Osteoblast (primary cell): ENCODE measurements around the gene SLC13A5. TPM values are rescaled to one million over a fixed set of nuclear protein-coding genes. Genes with fewer than 3 reads are reported as not detected.

Source experiments
- DNase-seq: peaks from one replicate; pipeline ENCODE4 v3.0.0; 2011; ENCODE audit warnings: low spot score, mixed read lengths; ENCODE audit not compliant: insufficient read length; ENCODE audit errors: missing footprints
- H2AFZ ChIP-seq: 2 replicates; pipeline ENCODE4 v1.6.0; 2011; ENCODE audit warnings: mild to moderate bottlenecking, low read length
- H3K27ac ChIP-seq: 2 replicates; pipeline ENCODE4 v1.5.1; 2011; ENCODE audit warnings: mild to moderate bottlenecking, low read depth, low read length, moderate library complexity
- H3K27me3 ChIP-seq: 2 replicates; pipeline ENCODE4 v1.6.0; 2012; ENCODE audit warnings: mild to moderate bottlenecking, control low read depth, inconsistent platforms, low read length, moderate library complexity; ENCODE audit not compliant: insufficient read depth
- H3K36me3 ChIP-seq: 2 replicates; pipeline ENCODE4 v1.5.1; 2011; ENCODE audit warnings: mild to moderate bottlenecking, low read length, control low read depth, moderate library complexity; ENCODE audit not compliant: insufficient read depth
- H3K4me1 ChIP-seq: 2 replicates; pipeline ENCODE4 v1.5.1; 2011; ENCODE audit warnings: mild to moderate bottlenecking, low read length, control low read depth, moderate library complexity; ENCODE audit not compliant: insufficient read depth
- H3K4me2 ChIP-seq: 2 replicates; pipeline ENCODE4 v1.6.0; 2011; ENCODE audit warnings: mild to moderate bottlenecking, low read length; ENCODE audit not compliant: insufficient read depth
- H3K4me3 ChIP-seq: fragments of 200-600 bp; sonication (generic); 3 replicates; pipeline ENCODE4 v1.5.1; 2012; ENCODE audit warnings: mild to moderate bottlenecking, low read length, inconsistent platforms; ENCODE audit not compliant: insufficient read depth
- H3K79me2 ChIP-seq: 2 replicates; pipeline ENCODE4 v1.6.0; 2012; ENCODE audit warnings: mild to moderate bottlenecking, low read length, control low read depth, inconsistent platforms; ENCODE audit not compliant: insufficient read depth
- H3K9me3 ChIP-seq: 2 replicates; pipeline ENCODE4 v1.5.1; 2011; ENCODE audit warnings: low read depth, low read length, control low read depth
- H4K20me1 ChIP-seq: 2 replicates; pipeline ENCODE4 v1.6.0; 2012; ENCODE audit warnings: mild to moderate bottlenecking, low read length, control low read depth; ENCODE audit not compliant: insufficient read depth
- total RNA-seq: library from RNA; depleted of rRNA; stranded (reverse); fragments of >200 nt; gene quantifications from 2 replicates; pipeline ENCODE4 v1.2.3, GENCODE V29; 2012
- TF ChIP-seq, protein P1 (sequence below): IDR thresholded peaks from 2 replicates; pipeline ENCODE4 v1.5.1; 2011; ENCODE audit warnings: mild to moderate bottlenecking, low read depth, low read length, moderate library complexity; ENCODE audit errors: extremely low read depth

Gene SLC13A5
- total RNA-seq, 1 donor, result not detected

DNA sequence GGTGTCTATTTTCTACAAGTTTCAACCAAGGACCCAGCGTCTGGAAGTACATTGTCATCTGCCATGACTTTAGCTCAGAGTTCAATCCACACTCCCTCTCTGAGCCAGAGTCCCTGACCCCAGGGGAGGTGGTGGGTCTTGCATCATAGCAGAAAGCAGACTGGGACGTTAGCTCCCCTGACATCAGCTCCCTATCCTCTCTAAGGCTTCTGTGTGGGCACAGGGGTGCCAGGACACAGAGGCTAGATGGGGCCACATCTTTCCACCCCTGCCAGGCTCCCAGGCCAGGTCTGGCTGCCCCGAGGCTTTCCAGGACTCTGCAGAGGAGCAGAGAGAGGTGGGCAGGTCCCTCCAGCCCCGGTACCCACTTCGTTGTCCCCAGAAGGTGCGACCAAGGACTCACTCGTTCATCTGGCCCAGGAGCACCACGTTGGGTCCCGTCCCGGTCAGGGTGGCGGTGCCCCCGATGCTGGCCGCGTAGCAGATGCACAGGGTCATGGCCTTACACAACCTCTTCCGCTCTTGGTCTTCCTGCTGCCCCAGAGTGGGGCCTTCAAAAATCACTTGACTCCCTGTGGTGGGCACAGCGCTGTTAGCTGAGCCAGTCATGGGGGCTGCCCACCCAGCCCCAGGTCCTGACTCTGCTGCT is 10.5 kb downstream of the SLC13A5 start:
- TF ChIP-seq, protein P1, sequence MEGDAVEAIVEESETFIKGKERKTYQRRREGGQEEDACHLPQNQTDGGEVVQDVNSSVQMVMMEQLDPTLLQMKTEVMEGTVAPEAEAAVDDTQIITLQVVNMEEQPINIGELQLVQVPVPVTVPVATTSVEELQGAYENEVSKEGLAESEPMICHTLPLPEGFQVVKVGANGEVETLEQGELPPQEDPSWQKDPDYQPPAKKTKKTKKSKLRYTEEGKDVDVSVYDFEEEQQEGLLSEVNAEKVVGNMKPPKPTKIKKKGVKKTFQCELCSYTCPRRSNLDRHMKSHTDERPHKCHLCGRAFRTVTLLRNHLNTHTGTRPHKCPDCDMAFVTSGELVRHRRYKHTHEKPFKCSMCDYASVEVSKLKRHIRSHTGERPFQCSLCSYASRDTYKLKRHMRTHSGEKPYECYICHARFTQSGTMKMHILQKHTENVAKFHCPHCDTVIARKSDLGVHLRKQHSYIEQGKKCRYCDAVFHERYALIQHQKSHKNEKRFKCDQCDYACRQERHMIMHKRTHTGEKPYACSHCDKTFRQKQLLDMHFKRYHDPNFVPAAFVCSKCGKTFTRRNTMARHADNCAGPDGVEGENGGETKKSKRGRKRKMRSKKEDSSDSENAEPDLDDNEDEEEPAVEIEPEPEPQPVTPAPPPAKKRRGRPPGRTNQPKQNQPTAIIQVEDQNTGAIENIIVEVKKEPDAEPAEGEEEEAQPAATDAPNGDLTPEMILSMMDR, result no peak
- Histone ChIP-seq H3K79me2 (no peaks in the 10 kb centered on the region), H3K36me3 (no peaks in the 10 kb centered on the region), H3K4me1 (no peaks in the 10 kb centered on the region), H2AFZ (no peak overlapping the region), H4K20me1 (no peaks in the 10 kb centered on the region), H3K9me3 (no peaks in the 10 kb centered on the region), H3K27ac (no peak overlapping the region), H3K27me3 (peaks cover 14% of the 10 kb centered on the region), H3K4me2 (no peak overlapping the region), H3K4me3 (no peak overlapping the region)
- DNase-seq, result no peak

DNA sequence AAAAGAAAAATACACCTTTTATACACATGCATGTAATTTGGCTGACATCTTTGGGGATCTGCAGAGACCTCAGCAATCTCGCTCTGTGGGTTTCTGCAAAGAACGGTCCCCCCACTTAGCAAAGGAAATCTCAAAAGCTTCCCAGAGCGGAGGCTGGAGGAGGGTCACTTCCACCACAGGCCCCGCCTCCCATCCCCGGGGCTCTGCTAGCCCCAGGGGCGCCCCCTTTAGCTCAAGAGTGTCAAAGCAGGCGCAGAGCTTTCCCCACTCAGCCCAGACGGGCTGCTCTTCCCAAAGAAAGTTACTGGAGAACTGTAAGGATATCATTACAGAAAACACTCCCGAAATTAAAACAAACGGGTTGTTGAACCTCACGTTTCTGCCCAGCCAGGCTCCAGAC is 11.4 kb downstream of the SLC13A5 start:
- no peaks in the 10 kb centered on the region for H3K4me1 ChIP-seq
- no peaks in the 10 kb centered on the region for H3K79me2 ChIP-seq
- no peaks in the 10 kb centered on the region for H4K20me1 ChIP-seq
- TF ChIP-seq, protein P1, result no peak
- no peak overlapping the region for H3K4me2 ChIP-seq
- peak; percentile 93 for DNase-seq
- H3K9me3 ChIP-seq, result no peaks in the 10 kb centered on the region
- no peak overlapping the region for H3K27ac ChIP-seq
- no peak overlapping the region for H2AFZ ChIP-seq
- H3K36me3 ChIP-seq, result no peaks in the 10 kb centered on the region
- H3K4me3 ChIP-seq, result no peak overlapping the region
- H3K27me3 ChIP-seq, result peaks cover 10% of the 10 kb centered on the region

DNA sequence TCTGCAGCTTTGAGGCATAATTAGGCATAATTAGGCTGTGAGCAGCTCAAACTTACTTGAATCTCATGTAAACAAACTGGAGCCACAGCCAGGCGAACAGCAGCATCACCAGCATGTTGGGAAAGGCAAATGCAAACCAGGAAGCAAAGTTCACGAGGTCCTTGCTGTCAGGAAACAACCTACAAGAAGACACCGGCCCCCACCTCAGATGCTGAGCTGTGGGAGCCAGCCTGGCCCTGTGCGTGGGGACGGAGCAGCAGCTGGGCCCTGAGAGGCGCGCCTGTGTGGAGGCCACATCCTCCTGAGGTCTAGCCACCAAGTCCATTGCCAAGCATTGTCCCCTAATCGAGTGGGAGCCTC is 12.2 kb downstream of the SLC13A5 start:
- H3K27me3 ChIP-seq, result peaks cover 6% of the 10 kb centered on the region
- no peaks in the 10 kb centered on the region for H3K36me3 ChIP-seq
- no peak overlapping the region for H2AFZ ChIP-seq
- H3K4me2 ChIP-seq, result no peak overlapping the region
- no peaks in the 10 kb centered on the region for H3K9me3 ChIP-seq
- H3K4me1 ChIP-seq, result no peaks in the 10 kb centered on the region
- DNase-seq, result no peak
- no peak overlapping the region for H3K4me3 ChIP-seq
- no peaks in the 10 kb centered on the region for H3K79me2 ChIP-seq
- H4K20me1 ChIP-seq, result no peaks in the 10 kb centered on the region
- TF ChIP-seq, protein P1, result no peak
- H3K27ac ChIP-seq, result no peak overlapping the region

DNA sequence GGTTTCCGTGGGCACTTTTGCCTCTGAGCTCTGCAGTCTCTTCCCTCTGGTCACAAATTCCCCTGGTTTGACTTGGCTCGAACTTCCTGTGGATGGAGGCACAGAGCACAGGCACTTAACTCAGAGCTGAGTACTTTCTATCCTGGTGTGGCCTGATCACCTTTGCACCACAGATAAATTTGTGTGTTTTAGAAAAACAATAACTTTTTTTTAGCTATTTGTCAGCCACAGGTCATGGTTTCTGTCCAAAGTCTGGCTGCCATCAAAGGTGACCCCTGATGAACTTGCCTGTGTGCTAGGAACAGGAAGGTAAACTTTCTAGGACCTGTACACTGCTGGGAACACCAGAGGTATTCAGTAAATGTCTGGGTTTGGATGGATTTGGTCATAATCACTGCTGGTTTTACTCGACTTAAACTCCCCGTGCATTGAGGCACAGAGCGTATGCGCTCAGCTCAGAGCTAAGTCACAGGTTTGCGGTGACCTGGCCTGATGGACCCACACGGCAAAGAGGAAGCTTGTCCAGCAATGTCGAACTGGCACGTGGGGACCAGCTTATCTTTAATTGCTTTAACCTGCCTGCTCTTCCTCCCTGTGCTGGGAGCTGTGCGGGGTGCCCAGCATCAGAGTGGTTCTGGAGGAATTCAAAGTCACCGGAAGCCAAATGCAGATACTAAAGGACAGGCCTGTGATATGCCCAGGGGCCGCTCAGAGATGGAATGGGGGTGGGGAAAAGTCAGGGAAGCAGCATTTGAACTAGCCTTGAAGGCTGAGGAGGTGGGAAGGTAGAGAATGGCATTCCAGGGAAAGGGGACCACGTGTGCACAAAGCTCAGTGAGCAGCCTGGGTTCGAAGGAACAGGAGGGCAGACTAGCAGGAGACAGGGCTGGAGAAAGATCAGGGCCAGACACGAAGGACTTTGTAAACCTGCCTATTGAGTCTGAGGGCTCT is 12.9 kb downstream of the SLC13A5 start:
- H3K27me3 ChIP-seq, result peaks cover 5% of the 10 kb centered on the region
- TF ChIP-seq, protein P1, result no peak
- no peaks in the 10 kb centered on the region for H4K20me1 ChIP-seq
- H3K27ac ChIP-seq, result no peak overlapping the region
- no peaks in the 10 kb centered on the region for H3K4me1 ChIP-seq
- H3K4me3 ChIP-seq, result no peak overlapping the region
- H3K79me2 ChIP-seq, result no peaks in the 10 kb centered on the region
- H3K4me2 ChIP-seq, result no peak overlapping the region
- no peak overlapping the region for H2AFZ ChIP-seq
- DNase-seq, result no peak
- no peaks in the 10 kb centered on the region for H3K36me3 ChIP-seq
- H3K9me3 ChIP-seq, result no peaks in the 10 kb centered on the region
